GM12873 (cell line): ENCODE measurements around the gene C1QL2.

Experiments used
- TF ChIP-seq, protein P1 (sequence below): IDR thresholded peaks from 2 replicates; pipeline ENCODE4 v1.5.1; 2012; ENCODE audit warnings: low read depth, mild to moderate bottlenecking, moderate library complexity, low read length, control low read depth; ENCODE audit not compliant: insufficient read depth; ENCODE audit errors: missing control alignments

The C1QL2 gene

GRCh38 chr2:119119076-119119785 lies 39.3 kb downstream of the C1QL2 start:
- TF ChIP-seq, protein P1, sequence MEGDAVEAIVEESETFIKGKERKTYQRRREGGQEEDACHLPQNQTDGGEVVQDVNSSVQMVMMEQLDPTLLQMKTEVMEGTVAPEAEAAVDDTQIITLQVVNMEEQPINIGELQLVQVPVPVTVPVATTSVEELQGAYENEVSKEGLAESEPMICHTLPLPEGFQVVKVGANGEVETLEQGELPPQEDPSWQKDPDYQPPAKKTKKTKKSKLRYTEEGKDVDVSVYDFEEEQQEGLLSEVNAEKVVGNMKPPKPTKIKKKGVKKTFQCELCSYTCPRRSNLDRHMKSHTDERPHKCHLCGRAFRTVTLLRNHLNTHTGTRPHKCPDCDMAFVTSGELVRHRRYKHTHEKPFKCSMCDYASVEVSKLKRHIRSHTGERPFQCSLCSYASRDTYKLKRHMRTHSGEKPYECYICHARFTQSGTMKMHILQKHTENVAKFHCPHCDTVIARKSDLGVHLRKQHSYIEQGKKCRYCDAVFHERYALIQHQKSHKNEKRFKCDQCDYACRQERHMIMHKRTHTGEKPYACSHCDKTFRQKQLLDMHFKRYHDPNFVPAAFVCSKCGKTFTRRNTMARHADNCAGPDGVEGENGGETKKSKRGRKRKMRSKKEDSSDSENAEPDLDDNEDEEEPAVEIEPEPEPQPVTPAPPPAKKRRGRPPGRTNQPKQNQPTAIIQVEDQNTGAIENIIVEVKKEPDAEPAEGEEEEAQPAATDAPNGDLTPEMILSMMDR = no peak

DNA sequence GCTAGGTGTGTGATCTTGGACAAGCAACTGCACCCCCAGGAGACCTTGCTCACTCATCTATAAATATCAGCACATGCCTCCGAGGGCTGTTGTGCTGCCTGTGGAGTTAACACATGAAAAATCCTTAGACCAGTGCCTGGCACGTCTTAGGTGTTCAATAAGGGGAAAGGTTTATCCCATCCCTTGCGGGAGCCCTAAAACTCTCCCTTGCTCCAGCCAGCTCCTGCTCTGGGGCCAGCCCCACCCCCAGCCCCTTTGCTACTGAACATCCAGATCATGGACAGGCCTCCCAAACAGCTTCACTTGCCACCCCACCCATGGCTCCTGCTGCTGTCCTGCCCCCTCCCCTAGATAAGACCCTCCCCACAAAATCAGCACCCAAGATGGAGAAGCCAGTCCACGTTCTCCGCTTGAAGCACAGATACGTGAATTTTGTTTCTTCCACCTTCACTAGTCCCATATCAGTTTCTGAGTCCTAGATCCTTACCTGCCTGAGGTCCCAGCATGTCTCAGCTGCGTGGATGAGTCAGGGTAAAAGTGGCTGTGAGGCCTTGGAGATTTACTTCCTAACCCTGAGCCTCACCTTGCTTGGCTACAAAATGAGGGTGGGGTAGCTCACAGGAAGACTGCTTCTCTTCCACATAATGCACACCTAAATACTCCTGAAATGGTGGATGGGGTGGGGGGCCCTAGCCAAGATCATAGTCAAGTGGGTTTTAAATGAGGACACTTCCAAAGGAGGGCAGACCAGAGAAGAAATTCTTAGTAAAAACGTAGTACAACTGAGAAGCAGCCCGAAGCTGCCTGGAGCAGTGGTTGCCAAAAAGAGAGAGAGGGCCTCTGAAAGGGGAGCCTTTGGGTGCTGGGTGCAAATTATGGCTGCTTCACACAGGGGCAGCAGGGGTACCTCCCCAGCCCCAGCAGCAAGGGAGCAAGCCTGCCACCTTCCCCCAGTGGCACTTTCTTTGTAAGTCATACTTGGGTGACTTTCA lies 40.4 kb downstream of the C1QL2 start:
- TF ChIP-seq, protein P1 = no peak

DNA sequence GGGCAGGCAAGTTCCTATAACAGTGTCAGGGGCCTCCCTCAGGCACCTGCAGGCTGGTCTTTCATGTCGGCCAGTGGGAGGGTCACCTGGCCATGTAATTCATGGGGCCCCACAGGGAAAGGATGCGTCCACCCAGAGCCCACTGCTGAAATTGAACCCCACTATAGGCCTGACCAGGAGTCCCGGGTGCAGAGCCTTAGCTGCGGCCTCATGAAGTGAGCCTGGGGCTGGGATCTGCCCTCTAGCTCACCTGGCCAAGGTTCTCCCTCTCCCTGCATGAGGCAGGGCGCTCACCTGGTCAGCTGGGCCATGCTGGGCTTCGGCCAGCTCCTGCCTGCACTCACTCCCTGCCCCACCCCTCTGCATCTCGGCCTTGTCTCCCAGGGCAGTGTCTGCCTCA lies 41.1 kb downstream of the C1QL2 start:
- TF ChIP-seq, protein P1 = no peak

- TF ChIP-seq, protein P1 = no peak
These were observed 41.9 kb downstream of the C1QL2 start for GRCh38 chr2:119116411-119117295.

DNA sequence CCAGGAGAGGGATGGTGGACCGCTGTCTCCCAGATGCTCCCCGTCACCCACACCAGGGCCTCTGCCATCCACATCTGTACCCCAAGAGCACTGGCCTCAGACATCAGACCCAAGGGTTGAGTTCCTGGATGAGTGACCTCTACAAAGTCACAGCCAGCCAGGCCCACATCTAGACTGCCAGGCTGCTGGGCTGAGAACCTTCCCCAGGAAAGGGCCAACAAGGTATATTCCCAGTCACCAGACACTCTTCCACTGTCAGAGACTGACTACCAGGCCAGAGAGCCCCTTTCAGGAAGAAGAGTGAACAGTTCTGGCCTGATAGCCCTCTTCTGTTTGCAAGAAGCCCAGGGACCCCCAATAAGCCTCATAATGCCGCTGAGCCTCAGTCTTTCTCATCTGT lies 44.3 kb downstream of the C1QL2 start:
- TF ChIP-seq, protein P1 = no peak

GRCh38 chr2:119113489-119113770 lies 45.1 kb downstream of the C1QL2 start:
- TF ChIP-seq, protein P1 = no peak
